HepG2 (cell line): ENCODE results near the gene SSC4D. TPM values are rescaled to one million over a fixed set of nuclear protein-coding genes. Genes with fewer than 3 reads are reported as not detected.

ENCODE experiments used
- ARNT2 ChIP-seq: sonication (generic); formaldehyde crosslinking; IDR thresholded peaks from 2 replicates; pipeline ENCODE4 v1.8.0; 2022; ENCODE audit warnings: mild to moderate bottlenecking, low read depth, missing genetic modification reagents, moderate library complexity
- CBX5 ChIP-seq: sonication (generic); formaldehyde crosslinking; IDR thresholded peaks from 2 replicates; pipeline ENCODE4 v1.4.0; 2020; ENCODE audit warnings: missing genetic modification reagents, borderline replicate concordance
- CREM ChIP-seq, 2 experiments: sonication (generic) in 1 of 2; formaldehyde crosslinking in 1 of 2; IDR thresholded peaks; 2 replicates each; pipeline versions ENCODE4 v1.4.0 to v1.6.1; 2016 to 2020; ENCODE audit warnings: antibody characterized with exemption in 1 of 2, mild to moderate bottlenecking in 1 of 2, missing genetic modification reagents in 1 of 2
- GATAD1 ChIP-seq: IDR thresholded peaks from 2 replicates; pipeline ENCODE4 v1.6.1; 2016; ENCODE audit warnings: missing genetic modification reagents, missing compliant biosample characterization
- JDP2 ChIP-seq: sonication (generic); formaldehyde crosslinking; IDR thresholded peaks from 2 replicates; pipeline ENCODE4 v1.8.1; 2022; ENCODE audit warnings: missing genetic modification reagents, borderline replicate concordance
- STAT5B ChIP-seq: sonication (generic); formaldehyde crosslinking; IDR thresholded peaks from 2 replicates; pipeline ENCODE4 v1.4.0; 2020; ENCODE audit warnings: missing genetic modification reagents
- ZEB1 ChIP-seq: IDR thresholded peaks from 2 replicates; pipeline ENCODE4 v1.6.1; 2012; ENCODE audit warnings: mild to moderate bottlenecking, low read depth, inconsistent platforms; ENCODE audit not compliant: insufficient replicate concordance
- ZNF282 ChIP-seq: fragments of 450-650 bp; IDR thresholded peaks from 2 replicates; pipeline ENCODE4 v1.6.1; 2018; ENCODE audit not compliant: partially characterized antibody
- ZNF746 ChIP-seq: sonication (generic); formaldehyde crosslinking; IDR thresholded peaks from 2 replicates; pipeline ENCODE4 v1.8.0; 2022; ENCODE audit warnings: mild to moderate bottlenecking, missing genetic modification reagents
- polyA plus RNA-seq, 8 experiments: library from polyadenylated mRNA; depleted of rRNA in 3 of 8; stranded (reverse) in 7 of 8; unstranded in 1 of 8; fragments of >200 nt; fragmentation: Illumina TruSeq in 4 of 8; extraction: Trizol in 4 of 8; gene quantifications; 2 replicates each; pipeline versions ENCODE4 v1.2.1 to v1.2.3, GENCODE V29; 2011 to 2016; ENCODE audit warnings: low read depth in 4 of 8, missing spikeins in 1 of 8, mixed read lengths in 1 of 8; ENCODE audit not compliant: insufficient read depth in 1 of 8
- total RNA-seq, 5 experiments: library from RNA; depleted of rRNA; stranded (reverse); fragments of >200 nt; fragmentation: Illumina TruSeq; extraction: Trizol; gene quantifications; 2 replicates each; pipeline ENCODE4 v1.2.3, GENCODE V29; 2016; ENCODE audit warnings: low read depth in 1 of 5
- TF ChIP-seq, protein P1 (sequence below): sonication (generic); formaldehyde crosslinking; IDR thresholded peaks from 2 replicates; pipeline ENCODE4 v1.8.1; 2023; ENCODE audit warnings: missing genetic modification reagents, inconsistent platforms, borderline replicate concordance
- TF ChIP-seq, protein P2 (sequence below): sonication (generic); formaldehyde crosslinking; IDR thresholded peaks from 2 replicates; pipeline ENCODE4 v1.4.0; 2020; ENCODE audit warnings: missing genetic modification reagents
- TF ChIP-seq, protein P3 (sequence below): sonication (generic); formaldehyde crosslinking; IDR thresholded peaks from 2 replicates; pipeline ENCODE4 v1.9.0; 2021; ENCODE audit warnings: missing genetic modification reagents, mild to moderate bottlenecking, borderline replicate concordance
- TF ChIP-seq, protein P4 (sequence below): sonication (generic); formaldehyde crosslinking; IDR thresholded peaks from 2 replicates; pipeline ENCODE4 v1.5.0; 2020; ENCODE audit warnings: missing genetic modification reagents, mild to moderate bottlenecking, borderline replicate concordance
- TF ChIP-seq, protein P5 (sequence below): sonication (generic); formaldehyde crosslinking; IDR thresholded peaks from 2 replicates; pipeline ENCODE4 v1.4.0; 2020; ENCODE audit warnings: missing genetic modification reagents

Gene SSC4D
- total and polyA plus RNA-seq, 2 of the 13 experiments (the other 11 are each of a cell fraction or from before 2014, with no cell fraction given) = 33.3 to 63.8 TPM

DNA sequence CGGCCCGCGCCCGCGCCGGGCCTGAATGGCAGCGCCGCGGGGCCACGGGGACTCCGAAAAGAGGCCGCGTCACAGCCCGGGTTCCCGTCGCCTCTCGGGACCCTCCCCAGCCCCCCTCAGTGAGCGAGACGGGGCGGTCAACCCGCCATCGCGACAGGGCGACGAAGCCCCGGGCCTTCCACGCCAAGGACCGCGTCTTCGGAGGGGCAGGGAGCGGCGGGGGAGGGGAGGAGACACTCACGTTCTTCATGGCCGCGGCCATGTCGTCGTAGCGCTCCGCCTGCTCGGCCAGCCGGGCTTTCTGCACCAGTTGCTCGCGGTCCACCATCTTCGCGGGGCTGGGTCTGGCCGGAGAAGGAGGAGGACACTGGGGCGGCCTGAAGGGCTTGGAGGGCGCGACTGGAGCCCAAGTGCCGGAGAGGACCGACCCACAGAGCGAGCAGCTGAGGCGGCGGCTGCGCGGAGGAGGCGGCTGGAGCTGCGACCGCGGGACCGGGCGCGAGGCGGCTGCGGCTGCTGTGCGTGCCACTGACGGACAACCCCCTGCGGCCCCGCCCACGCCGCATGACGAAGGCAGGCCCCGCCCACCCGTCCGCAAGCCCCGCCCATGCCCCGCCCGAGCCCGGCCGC is 50.9 kb downstream of the SSC4D start, which contains the start of gene YWHAG (continued):
- TF ChIP-seq, protein P1, sequence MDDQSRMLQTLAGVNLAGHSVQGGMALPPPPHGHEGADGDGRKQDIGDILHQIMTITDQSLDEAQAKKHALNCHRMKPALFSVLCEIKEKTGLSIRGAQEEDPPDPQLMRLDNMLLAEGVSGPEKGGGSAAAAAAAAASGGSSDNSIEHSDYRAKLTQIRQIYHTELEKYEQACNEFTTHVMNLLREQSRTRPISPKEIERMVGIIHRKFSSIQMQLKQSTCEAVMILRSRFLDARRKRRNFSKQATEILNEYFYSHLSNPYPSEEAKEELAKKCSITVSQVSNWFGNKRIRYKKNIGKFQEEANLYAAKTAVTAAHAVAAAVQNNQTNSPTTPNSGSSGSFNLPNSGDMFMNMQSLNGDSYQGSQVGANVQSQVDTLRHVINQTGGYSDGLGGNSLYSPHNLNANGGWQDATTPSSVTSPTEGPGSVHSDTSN (CRISPR knock-in tag) = no peak
- TF ChIP-seq, protein P2, sequence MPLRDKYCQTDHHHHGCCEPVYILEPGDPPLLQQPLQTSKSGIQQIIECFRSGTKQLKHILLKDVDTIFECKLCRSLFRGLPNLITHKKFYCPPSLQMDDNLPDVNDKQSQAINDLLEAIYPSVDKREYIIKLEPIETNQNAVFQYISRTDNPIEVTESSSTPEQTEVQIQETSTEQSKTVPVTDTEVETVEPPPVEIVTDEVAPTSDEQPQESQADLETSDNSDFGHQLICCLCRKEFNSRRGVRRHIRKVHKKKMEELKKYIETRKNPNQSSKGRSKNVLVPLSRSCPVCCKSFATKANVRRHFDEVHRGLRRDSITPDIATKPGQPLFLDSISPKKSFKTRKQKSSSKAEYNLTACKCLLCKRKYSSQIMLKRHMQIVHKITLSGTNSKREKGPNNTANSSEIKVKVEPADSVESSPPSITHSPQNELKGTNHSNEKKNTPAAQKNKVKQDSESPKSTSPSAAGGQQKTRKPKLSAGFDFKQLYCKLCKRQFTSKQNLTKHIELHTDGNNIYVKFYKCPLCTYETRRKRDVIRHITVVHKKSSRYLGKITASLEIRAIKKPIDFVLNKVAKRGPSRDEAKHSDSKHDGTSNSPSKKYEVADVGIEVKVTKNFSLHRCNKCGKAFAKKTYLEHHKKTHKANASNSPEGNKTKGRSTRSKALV (CRISPR knock-in tag) = no peak
- no peak for TF ChIP-seq ZNF282
- no peak for TF ChIP-seq STAT5B (CRISPR knock-in tag)
- peak; percentile 53 for TF ChIP-seq GATAD1 (CRISPR knock-in tag)
- TF ChIP-seq CBX5 (CRISPR knock-in tag) = peak; percentile 86
- TF ChIP-seq, protein P3, sequence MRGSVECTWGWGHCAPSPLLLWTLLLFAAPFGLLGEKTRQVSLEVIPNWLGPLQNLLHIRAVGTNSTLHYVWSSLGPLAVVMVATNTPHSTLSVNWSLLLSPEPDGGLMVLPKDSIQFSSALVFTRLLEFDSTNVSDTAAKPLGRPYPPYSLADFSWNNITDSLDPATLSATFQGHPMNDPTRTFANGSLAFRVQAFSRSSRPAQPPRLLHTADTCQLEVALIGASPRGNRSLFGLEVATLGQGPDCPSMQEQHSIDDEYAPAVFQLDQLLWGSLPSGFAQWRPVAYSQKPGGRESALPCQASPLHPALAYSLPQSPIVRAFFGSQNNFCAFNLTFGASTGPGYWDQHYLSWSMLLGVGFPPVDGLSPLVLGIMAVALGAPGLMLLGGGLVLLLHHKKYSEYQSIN = 0 out of 2 replicates have a peak, but pooled peaks have one; percentile 68
- TF ChIP-seq, protein P4, sequence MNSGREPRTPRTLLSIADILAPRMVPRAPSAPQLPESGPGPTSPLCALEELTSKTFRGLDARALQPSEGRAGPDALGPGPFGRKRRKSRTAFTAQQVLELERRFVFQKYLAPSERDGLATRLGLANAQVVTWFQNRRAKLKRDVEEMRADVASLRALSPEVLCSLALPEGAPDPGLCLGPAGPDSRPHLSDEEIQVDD = no peak
- TF ChIP-seq JDP2 = no peak; the same call in 1 of the 2 replicates
- TF ChIP-seq, protein P5, sequence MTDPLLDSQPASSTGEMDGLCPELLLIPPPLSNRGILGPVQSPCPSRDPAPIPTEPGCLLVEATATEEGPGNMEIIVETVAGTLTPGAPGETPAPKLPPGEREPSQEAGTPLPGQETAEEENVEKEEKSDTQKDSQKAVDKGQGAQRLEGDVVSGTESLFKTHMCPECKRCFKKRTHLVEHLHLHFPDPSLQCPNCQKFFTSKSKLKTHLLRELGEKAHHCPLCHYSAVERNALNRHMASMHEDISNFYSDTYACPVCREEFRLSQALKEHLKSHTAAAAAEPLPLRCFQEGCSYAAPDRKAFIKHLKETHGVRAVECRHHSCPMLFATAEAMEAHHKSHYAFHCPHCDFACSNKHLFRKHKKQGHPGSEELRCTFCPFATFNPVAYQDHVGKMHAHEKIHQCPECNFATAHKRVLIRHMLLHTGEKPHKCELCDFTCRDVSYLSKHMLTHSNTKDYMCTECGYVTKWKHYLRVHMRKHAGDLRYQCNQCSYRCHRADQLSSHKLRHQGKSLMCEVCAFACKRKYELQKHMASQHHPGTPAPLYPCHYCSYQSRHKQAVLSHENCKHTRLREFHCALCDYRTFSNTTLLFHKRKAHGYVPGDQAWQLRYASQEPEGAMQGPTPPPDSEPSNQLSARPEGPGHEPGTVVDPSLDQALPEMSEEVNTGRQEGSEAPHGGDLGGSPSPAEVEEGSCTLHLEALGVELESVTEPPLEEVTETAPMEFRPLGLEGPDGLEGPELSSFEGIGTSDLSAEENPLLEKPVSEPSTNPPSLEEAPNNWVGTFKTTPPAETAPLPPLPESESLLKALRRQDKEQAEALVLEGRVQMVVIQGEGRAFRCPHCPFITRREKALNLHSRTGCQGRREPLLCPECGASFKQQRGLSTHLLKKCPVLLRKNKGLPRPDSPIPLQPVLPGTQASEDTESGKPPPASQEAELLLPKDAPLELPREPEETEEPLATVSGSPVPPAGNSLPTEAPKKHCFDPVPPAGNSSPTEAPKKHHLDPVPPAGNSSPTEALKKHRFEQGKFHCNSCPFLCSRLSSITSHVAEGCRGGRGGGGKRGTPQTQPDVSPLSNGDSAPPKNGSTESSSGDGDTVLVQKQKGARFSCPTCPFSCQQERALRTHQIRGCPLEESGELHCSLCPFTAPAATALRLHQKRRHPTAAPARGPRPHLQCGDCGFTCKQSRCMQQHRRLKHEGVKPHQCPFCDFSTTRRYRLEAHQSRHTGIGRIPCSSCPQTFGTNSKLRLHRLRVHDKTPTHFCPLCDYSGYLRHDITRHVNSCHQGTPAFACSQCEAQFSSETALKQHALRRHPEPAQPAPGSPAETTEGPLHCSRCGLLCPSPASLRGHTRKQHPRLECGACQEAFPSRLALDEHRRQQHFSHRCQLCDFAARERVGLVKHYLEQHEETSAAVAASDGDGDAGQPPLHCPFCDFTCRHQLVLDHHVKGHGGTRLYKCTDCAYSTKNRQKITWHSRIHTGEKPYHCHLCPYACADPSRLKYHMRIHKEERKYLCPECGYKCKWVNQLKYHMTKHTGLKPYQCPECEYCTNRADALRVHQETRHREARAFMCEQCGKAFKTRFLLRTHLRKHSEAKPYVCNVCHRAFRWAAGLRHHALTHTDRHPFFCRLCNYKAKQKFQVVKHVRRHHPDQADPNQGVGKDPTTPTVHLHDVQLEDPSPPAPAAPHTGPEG = no peak; the same call in 1 of the 2 replicates
- peak; percentile 88; the same call in 1 of the 2 replicates for TF ChIP-seq ARNT2 (CRISPR knock-in tag)
- TF ChIP-seq ZNF746 = 0 out of 2 replicates have a peak, but pooled peaks have one; percentile 30
- TF ChIP-seq CREM (IDR thresholded peaks at IDR 0.05) = no peak
- no peak for TF ChIP-seq CREM (CRISPR knock-in tag; IDR thresholded peaks at IDR 0.05)
- TF ChIP-seq ZEB1 = no peak
